ENCODE results near the gene PPP4R2.
A peak's percentile ranks its signal among the peaks of the same experiment; 100 is the strongest.

PPP4R2 gene

GRCh38 chr3:72976281-72976741, 20.3 kb upstream of the PPP4R2 start:
- TF ChIP-seq ZFX (IDR thresholded peaks at IDR 0.05; ENCODE audit: borderline replicate concordance), result no peak
- TF ChIP-seq, protein P1, sequence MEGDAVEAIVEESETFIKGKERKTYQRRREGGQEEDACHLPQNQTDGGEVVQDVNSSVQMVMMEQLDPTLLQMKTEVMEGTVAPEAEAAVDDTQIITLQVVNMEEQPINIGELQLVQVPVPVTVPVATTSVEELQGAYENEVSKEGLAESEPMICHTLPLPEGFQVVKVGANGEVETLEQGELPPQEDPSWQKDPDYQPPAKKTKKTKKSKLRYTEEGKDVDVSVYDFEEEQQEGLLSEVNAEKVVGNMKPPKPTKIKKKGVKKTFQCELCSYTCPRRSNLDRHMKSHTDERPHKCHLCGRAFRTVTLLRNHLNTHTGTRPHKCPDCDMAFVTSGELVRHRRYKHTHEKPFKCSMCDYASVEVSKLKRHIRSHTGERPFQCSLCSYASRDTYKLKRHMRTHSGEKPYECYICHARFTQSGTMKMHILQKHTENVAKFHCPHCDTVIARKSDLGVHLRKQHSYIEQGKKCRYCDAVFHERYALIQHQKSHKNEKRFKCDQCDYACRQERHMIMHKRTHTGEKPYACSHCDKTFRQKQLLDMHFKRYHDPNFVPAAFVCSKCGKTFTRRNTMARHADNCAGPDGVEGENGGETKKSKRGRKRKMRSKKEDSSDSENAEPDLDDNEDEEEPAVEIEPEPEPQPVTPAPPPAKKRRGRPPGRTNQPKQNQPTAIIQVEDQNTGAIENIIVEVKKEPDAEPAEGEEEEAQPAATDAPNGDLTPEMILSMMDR (IDR thresholded peaks at IDR 0.05), result no peak
- no peak overlapping the region for H3K27ac ChIP-seq

DNA sequence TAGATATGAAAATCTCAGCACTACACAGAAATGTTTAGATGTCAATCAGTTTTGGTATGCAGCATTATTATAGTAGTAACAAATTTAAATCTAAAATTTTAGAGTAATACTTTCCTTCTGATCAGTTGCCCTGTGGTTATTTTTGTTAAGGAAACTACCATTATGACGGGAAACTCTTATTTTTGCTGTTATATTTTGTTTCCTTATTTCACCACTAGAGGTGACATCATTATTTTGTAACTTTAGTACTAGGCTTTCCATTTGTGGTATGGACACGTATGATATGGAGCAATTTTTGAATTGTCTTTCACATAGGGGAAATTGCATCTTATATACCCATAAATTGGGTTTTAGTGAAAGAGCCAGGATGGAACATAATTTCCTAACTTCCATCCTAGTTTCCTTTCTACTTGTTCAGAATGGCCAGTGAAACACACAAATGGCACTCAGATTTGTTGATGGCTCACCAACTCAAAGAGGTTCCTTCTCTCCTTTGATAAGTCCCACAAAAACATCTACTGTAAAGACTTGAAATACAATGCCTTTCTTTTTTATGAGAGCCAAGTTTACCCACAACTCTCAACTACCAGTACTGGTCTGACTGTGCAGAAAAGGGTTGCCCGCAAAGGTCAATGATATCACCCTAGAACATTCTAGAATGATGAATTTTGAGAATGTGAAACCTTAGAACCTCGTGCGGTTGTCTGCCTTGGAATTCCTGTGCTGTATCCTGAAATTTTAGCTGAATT, 19.4 kb upstream of the PPP4R2 start:
- no peak overlapping the region for H3K27ac ChIP-seq
- TF ChIP-seq, protein P1 (IDR thresholded peaks at IDR 0.05), result peak; percentile 22
- TF ChIP-seq ZFX (IDR thresholded peaks at IDR 0.05; ENCODE audit: borderline replicate concordance), result no peak

DNA sequence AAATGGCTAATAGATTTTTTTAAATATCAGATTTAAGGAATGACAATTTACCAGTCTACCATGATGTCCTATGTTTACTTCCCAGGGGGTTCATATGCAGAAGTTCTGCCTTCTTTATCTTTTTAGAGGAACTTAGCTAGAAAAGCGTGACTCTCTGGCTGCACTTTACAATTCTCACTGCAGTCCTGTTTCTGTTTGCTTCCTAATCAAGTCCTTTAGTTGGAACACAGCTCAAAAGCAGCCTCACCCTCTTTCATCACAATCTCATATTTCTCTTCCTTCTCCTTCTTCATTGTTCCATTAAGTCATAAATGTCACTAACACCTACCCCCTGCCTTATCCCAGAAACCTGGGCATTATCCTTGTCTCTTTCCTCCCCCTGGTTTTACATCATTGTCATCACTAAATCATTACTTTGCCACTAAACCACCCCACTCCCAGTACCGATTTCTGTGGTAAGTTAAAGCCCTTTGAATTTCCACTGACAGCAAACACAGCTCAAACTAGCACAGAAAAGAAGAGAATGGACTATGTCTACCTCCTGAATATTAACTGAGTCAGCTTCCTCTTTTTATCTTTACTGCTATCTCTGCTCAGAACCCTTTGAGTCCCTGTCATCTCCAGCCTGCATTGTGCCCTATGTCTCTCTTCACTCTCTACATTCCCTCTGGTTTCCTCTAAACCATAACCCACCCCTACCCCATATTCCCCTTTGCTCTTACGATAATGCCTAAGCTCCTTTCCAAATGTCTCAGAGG, 13.8 kb upstream of the PPP4R2 start:
- TF ChIP-seq ZFX (IDR thresholded peaks at IDR 0.05; ENCODE audit: borderline replicate concordance), result no peak
- TF ChIP-seq, protein P1 (IDR thresholded peaks at IDR 0.05), result no peak
- no peak overlapping the region for H3K27ac ChIP-seq

DNA sequence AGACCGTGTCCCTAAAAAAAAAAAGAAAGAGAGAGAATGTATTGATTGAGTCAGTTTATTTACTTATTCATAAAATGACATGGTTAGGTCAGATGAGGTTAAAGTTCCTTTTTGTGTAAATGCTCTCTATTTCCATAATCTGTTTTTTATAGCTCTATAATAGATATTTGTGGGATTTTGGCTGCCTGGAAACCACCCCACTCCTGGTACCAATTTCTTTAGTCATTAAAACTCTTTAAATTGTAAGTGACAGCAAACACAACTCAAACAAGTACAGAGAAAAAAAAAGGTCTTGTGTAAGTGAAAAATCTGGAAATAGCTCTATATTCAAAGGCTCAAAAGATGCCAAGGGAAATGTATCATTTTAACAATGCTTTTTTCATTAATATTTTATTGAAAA, 11.0 kb upstream of the PPP4R2 start:
- TF ChIP-seq, protein P1 (IDR thresholded peaks at IDR 0.05), result no peak
- no peak for TF ChIP-seq ZFX (IDR thresholded peaks at IDR 0.05; ENCODE audit: borderline replicate concordance)
- H3K27ac ChIP-seq, result no peak overlapping the region

- TF ChIP-seq ZFX (IDR thresholded peaks at IDR 0.05; ENCODE audit: borderline replicate concordance), result no peak
- TF ChIP-seq, protein P1 (IDR thresholded peaks at IDR 0.05), result no peak
- H3K27ac ChIP-seq, result no peak overlapping the region
Observed at GRCh38 chr3:72990701-72991395, 5.8 kb upstream of the PPP4R2 start.

DNA sequence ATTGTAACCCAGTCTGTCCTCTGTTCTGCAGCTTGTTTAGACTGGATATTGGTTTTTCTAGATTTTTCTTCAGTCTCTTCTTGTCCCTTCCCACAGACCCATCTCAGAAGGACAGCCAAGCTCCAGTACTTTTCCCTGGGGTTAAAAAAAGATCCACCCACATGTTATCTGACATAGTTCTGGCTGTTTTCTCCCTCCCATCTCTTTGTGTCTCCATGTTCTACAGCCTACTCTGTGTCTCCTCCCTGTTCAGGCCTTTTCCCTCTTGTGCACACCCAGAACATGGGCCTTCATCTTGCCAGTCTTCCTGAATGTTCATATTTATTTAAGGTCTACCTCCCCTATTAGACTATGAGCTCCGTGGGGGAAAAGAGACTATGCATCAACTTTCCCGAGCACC, 5.1 kb upstream of the PPP4R2 start:
- TF ChIP-seq ZFX (IDR thresholded peaks at IDR 0.05; ENCODE audit: borderline replicate concordance), result no peak
- TF ChIP-seq, protein P1 (IDR thresholded peaks at IDR 0.05), result no peak
- no peak overlapping the region for H3K27ac ChIP-seq

Measured in 22Rv1 (cell line).